ENCODE results near the gene C21orf58.

C21orf58 gene

DNA sequence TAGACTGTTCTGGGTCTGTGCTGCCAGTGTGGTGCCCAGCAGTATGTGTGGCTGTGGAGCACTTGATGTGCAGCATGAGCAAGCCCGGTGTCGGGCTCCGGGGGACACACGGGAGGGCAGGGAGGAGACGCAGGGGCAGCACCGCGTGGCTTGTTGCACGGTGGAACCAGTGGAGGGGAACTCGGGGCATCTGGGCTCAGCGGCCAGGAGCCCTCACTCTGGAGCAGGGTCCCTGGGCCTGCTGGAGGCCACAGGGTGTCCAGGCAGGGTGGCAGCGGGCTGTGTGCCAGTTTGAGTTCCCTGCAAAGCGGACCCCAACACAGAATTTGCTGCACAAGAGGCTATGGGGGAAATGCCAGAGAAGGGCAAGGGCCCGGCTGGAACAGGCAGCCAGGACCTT lies 30.8 kb upstream of the C21orf58 start:
- DNase-seq (ENCODE audit: insufficient read length, low spot score) (no peak), FAIRE-seq (no peak)
- TF ChIP-seq TAF1 (IDR thresholded peaks at IDR 0.05; ENCODE audit: low read depth, low read length) (no peak), POLR2A (IDR thresholded peaks at IDR 0.05; ENCODE audit: low read depth, low read length) (no peak), POLR2AphosphoS5 (IDR thresholded peaks at IDR 0.05; ENCODE audit: low read depth, low read length) (no peak), POU2F2 (IDR thresholded peaks at IDR 0.05; ENCODE audit: low read depth, low read length) (no peak), PAX5 (IDR thresholded peaks at IDR 0.05; ENCODE audit: insufficient read depth, low read length, severe bottlenecking) (no peak), SPI1 (IDR thresholded peaks at IDR 0.05; ENCODE audit: low read depth, low read length) (no peak)

DNA sequence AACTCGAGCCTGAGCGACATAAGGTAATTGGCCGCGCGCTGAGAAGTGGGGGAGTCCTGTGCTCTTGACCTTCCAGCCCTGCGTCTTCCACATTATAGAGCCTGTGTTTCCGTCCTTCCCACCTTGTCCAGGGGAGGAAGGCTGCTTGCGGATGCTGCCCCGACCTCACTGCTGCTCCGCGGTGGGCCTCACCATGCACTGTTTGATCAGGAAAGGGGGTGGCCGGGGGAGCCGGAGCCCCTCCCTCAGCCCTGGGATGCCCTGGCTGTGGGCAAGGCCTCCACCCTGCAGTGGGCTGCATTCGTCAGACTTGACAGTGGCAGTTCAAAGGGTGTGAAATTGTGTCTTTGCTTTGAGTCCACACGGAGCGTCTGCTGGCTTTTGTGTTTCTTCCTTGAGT lies 30.4 kb upstream of the C21orf58 start:
- TF ChIP-seq TAF1 (IDR thresholded peaks at IDR 0.05; ENCODE audit: low read depth, low read length) (no peak), PAX5 (IDR thresholded peaks at IDR 0.05; ENCODE audit: insufficient read depth, low read length, severe bottlenecking) (no peak), SPI1 (IDR thresholded peaks at IDR 0.05; ENCODE audit: low read depth, low read length) (no peak), POU2F2 (IDR thresholded peaks at IDR 0.05; ENCODE audit: low read depth, low read length) (no peak), POLR2AphosphoS5 (IDR thresholded peaks at IDR 0.05; ENCODE audit: low read depth, low read length) (no peak), POLR2A (IDR thresholded peaks at IDR 0.05; ENCODE audit: low read depth, low read length) (no peak)
- DNase-seq (ENCODE audit: insufficient read length, low spot score) (no peak), FAIRE-seq (no peak)

DNA sequence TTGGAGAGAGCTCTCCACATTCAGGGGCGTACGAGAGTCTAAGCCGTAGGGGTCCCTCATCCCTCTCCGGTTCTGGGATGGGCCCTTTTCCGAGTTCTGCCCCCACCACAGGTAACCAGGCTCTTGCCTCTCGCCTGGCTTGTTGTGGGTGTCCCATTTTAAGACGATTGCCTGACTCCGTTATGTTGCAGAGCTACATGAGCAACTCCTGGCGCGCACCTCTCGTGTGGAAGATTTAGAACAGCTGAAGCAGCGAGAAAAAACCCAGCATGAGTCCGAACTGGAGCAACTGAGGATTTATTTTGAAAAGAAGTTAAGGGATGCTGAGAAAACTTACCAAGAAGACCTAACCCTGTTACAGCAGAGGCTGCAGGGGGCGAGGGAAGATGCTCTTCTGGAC lies 29.2 kb upstream of the C21orf58 start:
- FAIRE-seq (no peak), DNase-seq (ENCODE audit: insufficient read length, low spot score) (no peak)
- TF ChIP-seq TAF1 (IDR thresholded peaks at IDR 0.05; ENCODE audit: low read depth, low read length) (no peak), SPI1 (IDR thresholded peaks at IDR 0.05; ENCODE audit: low read depth, low read length) (no peak), POU2F2 (IDR thresholded peaks at IDR 0.05; ENCODE audit: low read depth, low read length) (no peak), PAX5 (IDR thresholded peaks at IDR 0.05; ENCODE audit: insufficient read depth, low read length, severe bottlenecking) (no peak)

DNA sequence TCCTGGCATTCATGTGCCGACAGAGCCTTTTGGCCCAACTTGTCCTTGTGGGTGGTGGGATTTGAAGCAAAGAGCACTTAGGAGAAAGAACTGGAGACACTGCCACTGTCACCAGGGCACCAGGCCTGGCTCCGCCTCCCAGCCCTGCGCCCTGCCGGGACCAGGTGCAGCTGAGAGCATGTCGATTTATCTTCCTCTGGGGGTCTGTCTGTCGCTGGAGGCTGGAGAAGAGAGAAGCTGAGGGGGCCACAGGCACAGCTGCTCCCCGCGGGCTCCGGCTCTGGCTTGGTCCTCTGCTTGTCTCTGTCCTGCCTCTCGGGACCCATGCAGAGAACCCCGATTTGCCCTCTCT lies 28.5 kb upstream of the C21orf58 start:
- FAIRE-seq (no peak), DNase-seq (ENCODE audit: insufficient read length, low spot score) (no peak)
- no peak for TF ChIP-seq POLR2A (IDR thresholded peaks at IDR 0.05; ENCODE audit: low read depth, low read length)
- TF ChIP-seq PAX5 (IDR thresholded peaks at IDR 0.05; ENCODE audit: insufficient read depth, low read length, severe bottlenecking): no peak
- TF ChIP-seq POU2F2 (IDR thresholded peaks at IDR 0.05; ENCODE audit: low read depth, low read length): no peak
- TF ChIP-seq POLR2AphosphoS5 (IDR thresholded peaks at IDR 0.05; ENCODE audit: low read depth, low read length): no peak
- TF ChIP-seq TAF1 (IDR thresholded peaks at IDR 0.05; ENCODE audit: low read depth, low read length): no peak
- TF ChIP-seq SPI1 (IDR thresholded peaks at IDR 0.05; ENCODE audit: low read depth, low read length): no peak

DNA sequence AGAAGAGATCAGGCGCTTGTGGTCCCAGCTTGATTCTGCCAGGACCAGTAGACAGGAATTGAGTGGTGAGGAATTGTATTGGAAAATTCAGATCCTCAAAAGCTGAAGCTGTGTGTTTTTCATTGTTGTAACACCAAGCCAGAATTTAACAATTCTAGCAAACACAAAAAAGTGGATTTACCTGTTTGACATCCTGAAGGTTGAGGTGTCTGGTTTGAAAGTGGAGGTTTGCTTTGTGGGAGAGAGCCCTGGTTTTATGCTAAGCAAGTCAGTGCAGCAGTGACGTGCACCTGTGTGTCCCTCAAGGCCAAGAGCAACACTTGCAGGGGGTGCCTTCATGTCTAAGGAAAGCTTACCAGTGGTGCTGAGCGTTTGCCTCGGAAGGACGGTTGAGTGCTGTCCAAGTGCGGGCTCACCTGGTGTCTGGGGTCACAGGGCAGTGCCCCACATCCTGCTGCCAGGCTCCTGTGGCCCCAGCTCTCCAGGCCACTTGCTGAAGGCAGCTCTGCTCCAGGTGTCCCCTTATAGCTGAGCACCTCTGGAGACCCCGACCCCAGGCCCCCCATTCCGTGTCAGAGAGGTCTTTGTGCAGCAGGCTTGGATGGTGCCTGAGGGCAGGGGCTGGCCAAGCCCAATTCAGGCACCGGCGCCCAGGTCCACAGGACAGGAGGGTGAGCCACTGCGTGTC lies 27.9 kb upstream of the C21orf58 start:
- DNase-seq (ENCODE audit: insufficient read length, low spot score) (no peak), FAIRE-seq (no peak)
- TF ChIP-seq PAX5 (IDR thresholded peaks at IDR 0.05; ENCODE audit: insufficient read depth, low read length, severe bottlenecking) (no peak), SPI1 (IDR thresholded peaks at IDR 0.05; ENCODE audit: low read depth, low read length) (no peak), TAF1 (IDR thresholded peaks at IDR 0.05; ENCODE audit: low read depth, low read length) (no peak), POU2F2 (IDR thresholded peaks at IDR 0.05; ENCODE audit: low read depth, low read length) (no peak), POLR2A (IDR thresholded peaks at IDR 0.05; ENCODE audit: low read depth, low read length) (no peak), POLR2AphosphoS5 (IDR thresholded peaks at IDR 0.05; ENCODE audit: low read depth, low read length) (no peak)

DNA sequence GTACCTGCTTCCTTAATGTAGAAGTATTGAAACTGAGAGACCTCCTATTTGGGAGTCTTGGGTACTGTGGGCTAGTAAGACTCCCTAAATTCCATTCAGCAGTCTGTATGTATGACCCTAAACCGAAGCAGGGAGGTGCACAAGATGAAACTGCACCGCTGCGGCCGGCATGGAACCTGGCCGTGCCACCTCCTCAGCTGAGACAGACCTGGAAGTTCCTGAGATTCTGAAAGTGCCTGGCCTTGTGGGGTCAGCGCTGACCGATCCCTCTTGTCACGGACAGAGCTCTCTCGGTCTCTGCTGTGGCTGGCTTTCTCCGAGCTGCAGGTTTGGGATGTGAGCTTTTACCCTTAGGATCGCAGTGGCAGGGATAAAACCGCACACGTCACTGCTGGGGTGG lies 27.3 kb upstream of the C21orf58 start:
- no peak for FAIRE-seq
- TF ChIP-seq TAF1 (IDR thresholded peaks at IDR 0.05; ENCODE audit: low read depth, low read length) (no peak), SPI1 (IDR thresholded peaks at IDR 0.05; ENCODE audit: low read depth, low read length) (no peak), POLR2A (IDR thresholded peaks at IDR 0.05; ENCODE audit: low read depth, low read length) (no peak), PAX5 (IDR thresholded peaks at IDR 0.05; ENCODE audit: insufficient read depth, low read length, severe bottlenecking) (no peak), POLR2AphosphoS5 (IDR thresholded peaks at IDR 0.05; ENCODE audit: low read depth, low read length) (no peak), POU2F2 (IDR thresholded peaks at IDR 0.05; ENCODE audit: low read depth, low read length) (no peak)
- no peak for DNase-seq (ENCODE audit: insufficient read length, low spot score)

DNA sequence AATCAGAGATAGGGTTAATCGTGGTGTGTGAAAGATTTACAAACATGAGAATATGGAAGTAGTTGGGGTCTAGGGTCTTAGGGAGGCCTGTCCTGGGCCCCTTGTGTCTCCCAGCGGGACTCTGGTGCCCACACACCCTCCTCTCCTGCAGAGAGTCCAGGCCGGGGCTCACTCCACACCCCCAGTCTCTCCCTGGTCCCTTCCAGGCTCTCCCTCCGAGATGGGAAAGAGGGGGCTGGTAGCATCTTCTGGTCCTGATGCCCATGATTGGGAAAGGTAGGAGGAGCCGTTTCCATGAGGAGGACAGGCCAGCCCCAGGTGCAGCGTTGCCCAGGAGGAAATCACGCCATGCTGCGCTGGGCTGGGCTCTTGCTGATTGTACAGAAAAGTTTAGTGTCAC lies 26.9 kb upstream of the C21orf58 start:
- no peak for DNase-seq (ENCODE audit: insufficient read length, low spot score)
- TF ChIP-seq PAX5 (IDR thresholded peaks at IDR 0.05; ENCODE audit: insufficient read depth, low read length, severe bottlenecking) (no peak), TAF1 (IDR thresholded peaks at IDR 0.05; ENCODE audit: low read depth, low read length) (no peak), POLR2A (IDR thresholded peaks at IDR 0.05; ENCODE audit: low read depth, low read length) (no peak), SPI1 (IDR thresholded peaks at IDR 0.05; ENCODE audit: low read depth, low read length) (no peak), POU2F2 (IDR thresholded peaks at IDR 0.05; ENCODE audit: low read depth, low read length) (no peak), POLR2AphosphoS5 (IDR thresholded peaks at IDR 0.05; ENCODE audit: low read depth, low read length) (no peak)
- no peak for FAIRE-seq

DNA sequence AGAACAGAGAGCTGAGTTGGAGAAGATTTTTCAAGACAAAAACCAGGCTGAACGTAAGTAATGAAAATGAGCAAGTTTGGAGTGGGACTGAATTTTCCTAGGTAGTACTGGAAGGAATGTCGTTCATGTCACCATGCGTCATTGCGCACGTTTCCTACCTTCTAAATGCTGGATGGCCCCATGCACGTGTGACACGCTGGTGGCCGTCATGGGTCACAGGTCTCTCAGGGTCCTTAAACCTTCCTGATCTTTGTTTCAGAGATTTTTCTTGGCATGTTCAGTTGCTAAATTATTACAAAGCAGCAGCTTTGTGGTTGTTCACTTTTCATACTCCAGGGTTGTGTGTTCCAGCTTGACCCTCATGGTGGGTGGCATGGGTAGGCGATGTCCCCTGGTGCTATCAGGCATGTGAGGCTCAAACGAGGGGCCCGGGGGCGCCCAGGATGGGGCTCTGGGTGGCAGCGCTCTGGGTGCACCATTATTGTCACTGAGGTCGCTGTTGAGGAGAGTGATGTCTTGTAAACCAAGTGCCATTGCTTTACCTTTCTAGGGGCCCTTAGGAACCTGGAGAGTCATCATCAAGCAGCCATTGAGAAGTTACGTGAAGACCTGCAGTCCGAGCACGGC lies 25.6 kb upstream of the C21orf58 start:
- TF ChIP-seq POU2F2 (IDR thresholded peaks at IDR 0.05; ENCODE audit: low read depth, low read length) (no peak), POLR2AphosphoS5 (IDR thresholded peaks at IDR 0.05; ENCODE audit: low read depth, low read length) (no peak), SPI1 (IDR thresholded peaks at IDR 0.05; ENCODE audit: low read depth, low read length) (no peak), TAF1 (IDR thresholded peaks at IDR 0.05; ENCODE audit: low read depth, low read length) (no peak)
- no peak for DNase-seq (ENCODE audit: insufficient read length, low spot score)
- FAIRE-seq: no peak

DNA sequence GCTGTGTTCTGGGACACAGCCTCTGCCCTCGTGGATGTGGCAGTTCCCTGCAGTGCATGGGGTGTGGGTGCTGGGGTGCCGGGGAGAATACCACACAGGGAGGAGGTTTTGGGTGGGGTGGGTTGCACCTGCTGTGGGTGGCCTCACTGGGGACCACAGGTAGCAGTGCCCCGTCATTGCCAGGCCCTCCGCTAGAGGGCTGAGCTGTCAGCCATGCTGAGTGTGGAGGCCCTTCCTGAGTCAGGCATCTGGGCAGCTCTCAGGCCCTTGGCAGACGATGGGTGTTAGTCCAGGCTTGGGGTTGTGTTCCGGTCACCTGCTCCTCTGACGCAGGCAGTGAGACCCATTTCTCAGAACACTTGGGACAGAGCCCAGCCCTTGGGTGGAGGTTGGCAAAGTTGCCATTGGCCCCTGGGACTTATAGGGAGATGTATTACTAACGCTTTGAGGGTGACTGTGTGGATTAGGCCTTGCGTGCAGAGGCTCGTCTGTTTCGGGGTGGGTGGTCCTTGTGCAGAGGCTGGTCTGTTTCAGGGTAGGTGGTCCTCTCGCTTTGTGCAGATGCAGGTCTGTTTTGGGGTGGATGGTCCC lies 24.2 kb upstream of the C21orf58 start:
- no peak for FAIRE-seq
- no peak for DNase-seq (ENCODE audit: insufficient read length, low spot score)
- no peak for TF ChIP-seq POLR2AphosphoS5 (IDR thresholded peaks at IDR 0.05; ENCODE audit: low read depth, low read length)
- no peak for TF ChIP-seq PAX5 (IDR thresholded peaks at IDR 0.05; ENCODE audit: insufficient read depth, low read length, severe bottlenecking)
- no peak for TF ChIP-seq SPI1 (IDR thresholded peaks at IDR 0.05; ENCODE audit: low read depth, low read length)
- no peak for TF ChIP-seq POU2F2 (IDR thresholded peaks at IDR 0.05; ENCODE audit: low read depth, low read length)
- no peak for TF ChIP-seq POLR2A (IDR thresholded peaks at IDR 0.05; ENCODE audit: low read depth, low read length)
- TF ChIP-seq TAF1 (IDR thresholded peaks at IDR 0.05; ENCODE audit: low read depth, low read length): no peak
